Measurements from ENCODE around the gene GPC6. TPM values are rescaled to one million over a fixed set of nuclear protein-coding genes. Genes with fewer than 3 reads are reported as not detected.
A peak's percentile ranks its signal among the peaks of the same experiment; 100 is the strongest.
"Not testable (repeated sequence)": the region's sequence is repeated elsewhere in the genome, so short reads cannot be mapped to it uniquely, and the experiment has no call there.

The GPC6 gene
- total RNA-seq, 1 donor from 2014 or later, result 16.1 TPM

DNA sequence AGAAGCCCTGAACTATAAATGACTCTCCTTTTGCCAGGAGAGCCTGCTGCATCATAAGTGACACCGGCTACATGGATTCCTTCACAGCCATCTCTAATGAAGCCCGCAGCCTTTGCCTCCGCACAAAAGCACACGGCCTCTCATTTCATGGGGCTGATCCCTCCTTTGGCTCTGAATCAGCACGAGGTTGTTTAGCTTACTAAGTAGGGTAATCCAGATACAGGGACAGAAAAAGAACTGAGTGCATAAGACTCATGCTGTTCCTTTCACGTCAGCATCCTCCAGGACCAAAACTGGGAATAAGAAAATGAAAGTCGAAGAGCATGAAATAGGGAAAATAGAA lies 1116.6 kb downstream of the GPC6 start:
- TF ChIP-seq, protein P1, sequence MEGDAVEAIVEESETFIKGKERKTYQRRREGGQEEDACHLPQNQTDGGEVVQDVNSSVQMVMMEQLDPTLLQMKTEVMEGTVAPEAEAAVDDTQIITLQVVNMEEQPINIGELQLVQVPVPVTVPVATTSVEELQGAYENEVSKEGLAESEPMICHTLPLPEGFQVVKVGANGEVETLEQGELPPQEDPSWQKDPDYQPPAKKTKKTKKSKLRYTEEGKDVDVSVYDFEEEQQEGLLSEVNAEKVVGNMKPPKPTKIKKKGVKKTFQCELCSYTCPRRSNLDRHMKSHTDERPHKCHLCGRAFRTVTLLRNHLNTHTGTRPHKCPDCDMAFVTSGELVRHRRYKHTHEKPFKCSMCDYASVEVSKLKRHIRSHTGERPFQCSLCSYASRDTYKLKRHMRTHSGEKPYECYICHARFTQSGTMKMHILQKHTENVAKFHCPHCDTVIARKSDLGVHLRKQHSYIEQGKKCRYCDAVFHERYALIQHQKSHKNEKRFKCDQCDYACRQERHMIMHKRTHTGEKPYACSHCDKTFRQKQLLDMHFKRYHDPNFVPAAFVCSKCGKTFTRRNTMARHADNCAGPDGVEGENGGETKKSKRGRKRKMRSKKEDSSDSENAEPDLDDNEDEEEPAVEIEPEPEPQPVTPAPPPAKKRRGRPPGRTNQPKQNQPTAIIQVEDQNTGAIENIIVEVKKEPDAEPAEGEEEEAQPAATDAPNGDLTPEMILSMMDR (IDR thresholded peaks at IDR 0.05; ENCODE audit: unreplicated experiment), result no peak
- no peak overlapping the region for H3K27ac Mint-ChIP-seq (ENCODE audit: unreplicated experiment)
- no peak overlapping the region for H3K4me3 Mint-ChIP-seq (ENCODE audit: unreplicated experiment)
- H3K36me3 Mint-ChIP-seq (ENCODE audit: low read depth, unreplicated experiment), result no peaks in the 10 kb centered on the region
- peaks cover 1% of the 10 kb centered on the region for H3K27me3 Mint-ChIP-seq (ENCODE audit: unreplicated experiment)
- H3K9me3 Mint-ChIP-seq (ENCODE audit: unreplicated experiment), result no peaks in the 10 kb centered on the region
- peaks cover 23% of the 10 kb centered on the region for H3K4me1 Mint-ChIP-seq (ENCODE audit: unreplicated experiment)
- DNase-seq (ENCODE audit: low spot score), result no peak

GRCh38 chr13:94343687-94344086 lies 1117.1 kb downstream of the GPC6 start:
- not testable (repeated sequence) for H3K27me3 Mint-ChIP-seq (ENCODE audit: unreplicated experiment); H3K36me3 Mint-ChIP-seq (ENCODE audit: low read depth, unreplicated experiment); H3K27ac Mint-ChIP-seq (ENCODE audit: unreplicated experiment)

DNA sequence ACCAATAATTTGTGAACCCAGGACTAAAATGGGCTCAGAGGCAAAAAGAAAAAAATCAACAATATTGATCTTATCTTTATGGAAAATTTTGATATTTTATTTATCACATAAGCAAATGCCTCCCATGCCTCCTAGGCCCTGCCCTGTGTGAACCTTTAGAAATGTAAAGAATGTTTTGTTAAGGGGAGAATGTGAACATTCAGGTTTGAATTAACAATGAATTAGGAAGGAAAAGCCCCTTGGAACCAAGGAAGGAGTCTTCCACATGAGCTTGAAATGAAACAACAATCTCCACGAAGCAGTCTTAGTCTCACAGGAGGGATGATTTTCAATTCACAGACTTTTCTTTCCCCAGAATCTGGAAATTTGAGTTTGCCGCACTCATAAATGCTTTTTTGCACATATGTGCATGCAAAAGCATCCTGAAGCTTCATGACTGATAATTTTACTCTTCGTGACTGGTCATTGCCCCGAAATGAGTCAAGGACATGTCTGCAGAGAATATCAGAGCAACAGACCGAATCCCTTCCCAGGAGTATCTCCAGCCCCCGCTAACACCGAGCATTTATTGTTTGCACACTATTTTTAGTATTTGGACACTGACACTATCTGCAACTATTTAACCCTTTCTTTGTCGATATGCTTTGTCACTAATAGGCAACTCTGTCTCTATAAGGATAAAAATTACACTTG lies 1117.7 kb downstream of the GPC6 start:
- Mint-ChIP-seq H3K9me3 (ENCODE audit: unreplicated experiment) (no peaks in the 10 kb centered on the region), H3K27me3 (ENCODE audit: unreplicated experiment) (peaks cover 3% of the 10 kb centered on the region), H3K36me3 (ENCODE audit: low read depth, unreplicated experiment) (no peaks in the 10 kb centered on the region), H3K4me3 (ENCODE audit: unreplicated experiment) (no peak overlapping the region), H3K4me1 (ENCODE audit: unreplicated experiment) (peaks cover 27% of the 10 kb centered on the region), H3K27ac (ENCODE audit: unreplicated experiment) (peak overlapping the region; percentile 94)
- TF ChIP-seq, protein P1 (IDR thresholded peaks at IDR 0.05; ENCODE audit: unreplicated experiment), result no peak
- DNase-seq (ENCODE audit: low spot score), result no peak

More at GRCh38 chr13:94343687-94344086, 1117.1 kb downstream of the GPC6 start:
- not testable (repeated sequence) for H3K4me3 Mint-ChIP-seq (ENCODE audit: unreplicated experiment); H3K9me3 Mint-ChIP-seq (ENCODE audit: unreplicated experiment); DNase-seq (ENCODE audit: low spot score)
- peaks cover 26% of the 10 kb centered on the region for H3K4me1 Mint-ChIP-seq (ENCODE audit: unreplicated experiment)

GRCh38 chr13:94345374-94346195 lies 1119.0 kb downstream of the GPC6 start:
- Mint-ChIP-seq H3K9me3 (ENCODE audit: unreplicated experiment) (no peaks in the 10 kb centered on the region), H3K4me1 (ENCODE audit: unreplicated experiment) (peaks cover 28% of the 10 kb centered on the region), H3K27ac (ENCODE audit: unreplicated experiment) (no peak overlapping the region), H3K27me3 (ENCODE audit: unreplicated experiment) (peaks cover 4% of the 10 kb centered on the region), H3K36me3 (ENCODE audit: low read depth, unreplicated experiment) (no peaks in the 10 kb centered on the region), H3K4me3 (ENCODE audit: unreplicated experiment) (no peak overlapping the region)
- TF ChIP-seq, protein P1 (IDR thresholded peaks at IDR 0.05; ENCODE audit: unreplicated experiment), result no peak
- no peak for DNase-seq (ENCODE audit: low spot score)

DNA sequence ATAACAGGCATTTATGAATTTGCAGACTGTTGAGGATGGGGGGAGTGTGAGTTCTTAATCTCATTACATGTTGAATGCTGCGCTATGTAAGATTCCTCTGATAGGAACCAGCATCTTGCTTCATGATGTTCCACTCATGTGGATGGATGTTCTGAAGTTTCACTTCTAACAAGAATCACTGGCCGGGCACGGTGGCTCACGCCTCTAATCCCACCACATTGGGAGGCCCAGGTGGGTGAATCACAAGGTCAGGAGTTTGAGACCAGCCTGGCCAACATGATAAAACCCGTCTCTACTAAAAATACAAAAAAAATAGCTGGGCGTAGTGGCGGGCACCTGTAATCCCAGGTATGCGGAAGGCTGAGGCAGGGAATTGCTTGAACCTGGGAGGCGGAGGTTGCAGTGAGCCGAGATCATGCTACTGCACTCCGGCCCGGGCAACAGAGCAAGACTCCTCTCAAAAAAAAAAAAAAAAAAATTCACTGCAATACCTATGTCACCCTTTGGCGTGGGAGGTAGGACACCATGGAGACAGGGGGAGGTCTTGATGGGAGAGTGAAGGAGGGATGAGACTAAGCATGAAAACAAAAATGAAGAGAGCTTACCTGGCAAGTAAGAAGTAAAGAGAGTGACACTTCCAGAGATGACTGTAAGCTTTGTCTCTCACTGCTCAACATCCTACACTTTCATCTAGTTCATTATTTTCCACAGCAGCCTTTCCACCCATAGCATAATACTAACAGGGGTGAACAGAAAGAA lies 1119.8 kb downstream of the GPC6 start:
- peaks cover 6% of the 10 kb centered on the region for H3K27me3 Mint-ChIP-seq (ENCODE audit: unreplicated experiment)
- TF ChIP-seq, protein P1 (IDR thresholded peaks at IDR 0.05; ENCODE audit: unreplicated experiment), result no peak

More for the DNA sequence above, 1119.8 kb downstream of the GPC6 start:
- DNase-seq (ENCODE audit: low spot score), result no peak
- no peaks in the 10 kb centered on the region for H3K9me3 Mint-ChIP-seq (ENCODE audit: unreplicated experiment)
- no peaks in the 10 kb centered on the region for H3K36me3 Mint-ChIP-seq (ENCODE audit: low read depth, unreplicated experiment)
- H3K4me3 Mint-ChIP-seq (ENCODE audit: unreplicated experiment), result no peak overlapping the region
- peaks cover 31% of the 10 kb centered on the region for H3K4me1 Mint-ChIP-seq (ENCODE audit: unreplicated experiment)
- H3K27ac Mint-ChIP-seq (ENCODE audit: unreplicated experiment), result no peak overlapping the region

All from endothelial cell (in vitro differentiated cells).